DMS 273 (cell line): Measurements from ENCODE around the gene BCL6.
"Not testable (repeated sequence)": the region's sequence is repeated elsewhere in the genome, so short reads cannot be mapped to it uniquely, and the experiment has no call there.

Experiments used
- DNase-seq: peaks from one replicate; lab custom pipeline; 2025; ENCODE audit not compliant: unreplicated experiment; lab: John Stamatoyannopoulos, UW

Gene BCL6

GRCh38 chr3:187718802-187719201, 26.5 kb downstream of the BCL6 start:
- DNase-seq = no peak

GRCh38 chr3:187717572-187717971, 27.7 kb downstream of the BCL6 start:
- no peak for DNase-seq

- peak; percentile 89 for DNase-seq
Observed at GRCh38 chr3:187714404-187714979, 30.8 kb downstream of the BCL6 start.

GRCh38 chr3:187713504-187713903, 31.8 kb downstream of the BCL6 start:
- DNase-seq = peak; percentile 43

GRCh38 chr3:187709155-187709554, 36.1 kb downstream of the BCL6 start:
- peak; percentile 24 for DNase-seq

GRCh38 chr3:187708696-187709095, 36.6 kb downstream of the BCL6 start:
- DNase-seq = no peak

GRCh38 chr3:187706971-187707370, 38.3 kb downstream of the BCL6 start:
- DNase-seq = peak; percentile 11

GRCh38 chr3:187705164-187705563, 40.1 kb downstream of the BCL6 start:
- DNase-seq = no peak

- no peak for DNase-seq
Observed at GRCh38 chr3:187702507-187703033, 42.7 kb downstream of the BCL6 start, which contains the start of gene RTP2. Gene RTP2 (minus strand): TSS chr3:187702557. CDS start chr3:187702128, 429 bp downstream.

- DNase-seq = no peak
Observed at GRCh38 chr3:187700249-187700648, 45.0 kb downstream of the BCL6 start.

GRCh38 chr3:187698499-187699399, 46.5 kb downstream of the BCL6 start:
- DNase-seq = no peak

- DNase-seq = no peak
Observed at GRCh38 chr3:187696021-187696420, 49.2 kb downstream of the BCL6 start.

- no peak for DNase-seq
Observed at GRCh38 chr3:187695449-187695848, 49.8 kb downstream of the BCL6 start.

GRCh38 chr3:187694801-187695200, 50.5 kb downstream of the BCL6 start:
- DNase-seq = no peak

- no peak for DNase-seq
Observed at GRCh38 chr3:187693431-187693830, 51.8 kb downstream of the BCL6 start.

GRCh38 chr3:187689984-187690383, 55.3 kb downstream of the BCL6 start:
- no peak for DNase-seq

- no peak for DNase-seq
Observed at GRCh38 chr3:187686621-187687273, 58.5 kb downstream of the BCL6 start.

- no peak for DNase-seq
Observed at GRCh38 chr3:187685948-187686347, 59.3 kb downstream of the BCL6 start.

- DNase-seq = no peak
Observed at GRCh38 chr3:187684880-187685279, 60.4 kb downstream of the BCL6 start.

GRCh38 chr3:187684444-187684843, 60.8 kb downstream of the BCL6 start:
- DNase-seq = no peak

GRCh38 chr3:187681756-187682155, 63.5 kb downstream of the BCL6 start:
- not testable (repeated sequence) for DNase-seq
